Ishikawa (cell line): ENCODE data around the gene LTF.

ENCODE experiments used
- CEBPB ChIP-seq: IDR thresholded peaks from 2 replicates; pipeline ENCODE4 v1.6.1; 2012
- CREB1 ChIP-seq: IDR thresholded peaks from 2 replicates; pipeline ENCODE4 v1.6.1; 2012; ENCODE audit warnings: low read depth
- EGR1 ChIP-seq: IDR thresholded peaks from 2 replicates; pipeline ENCODE4 v1.6.1; 2012
- EP300 ChIP-seq: IDR thresholded peaks from 2 replicates; pipeline ENCODE4 v1.6.1; 2012; ENCODE audit warnings: borderline replicate concordance
- FOXM1 ChIP-seq: IDR thresholded peaks from 2 replicates; pipeline ENCODE4 v1.6.1; 2012; ENCODE audit warnings: low read depth, borderline replicate concordance
- NFIC ChIP-seq: IDR thresholded peaks from 2 replicates; pipeline ENCODE4 v1.6.1; 2012
- RAD21 ChIP-seq: IDR thresholded peaks from 2 replicates; pipeline ENCODE4 v1.6.1; 2012; ENCODE audit warnings: low read depth
- TAF1 ChIP-seq: IDR thresholded peaks from 2 replicates; pipeline ENCODE4 v1.6.1; 2012; ENCODE audit warnings: low read depth, mild to moderate bottlenecking
- TEAD4 ChIP-seq: IDR thresholded peaks from 2 replicates; pipeline ENCODE4 v1.6.1; 2012
- ZBTB7A ChIP-seq: IDR thresholded peaks from 2 replicates; pipeline ENCODE4 v1.6.1; 2012; ENCODE audit warnings: low read depth
- TF ChIP-seq, protein P1 (sequence below): IDR thresholded peaks from 2 replicates; pipeline ENCODE4 v1.6.1; 2012; ENCODE audit warnings: low read depth, mild to moderate bottlenecking
- TF ChIP-seq, protein P2 (sequence below): IDR thresholded peaks from 2 replicates; pipeline ENCODE4 v1.6.1; 2012
- TF ChIP-seq, protein P3 (sequence below): IDR thresholded peaks from 2 replicates; pipeline ENCODE4 v1.6.1; 2012

DNA sequence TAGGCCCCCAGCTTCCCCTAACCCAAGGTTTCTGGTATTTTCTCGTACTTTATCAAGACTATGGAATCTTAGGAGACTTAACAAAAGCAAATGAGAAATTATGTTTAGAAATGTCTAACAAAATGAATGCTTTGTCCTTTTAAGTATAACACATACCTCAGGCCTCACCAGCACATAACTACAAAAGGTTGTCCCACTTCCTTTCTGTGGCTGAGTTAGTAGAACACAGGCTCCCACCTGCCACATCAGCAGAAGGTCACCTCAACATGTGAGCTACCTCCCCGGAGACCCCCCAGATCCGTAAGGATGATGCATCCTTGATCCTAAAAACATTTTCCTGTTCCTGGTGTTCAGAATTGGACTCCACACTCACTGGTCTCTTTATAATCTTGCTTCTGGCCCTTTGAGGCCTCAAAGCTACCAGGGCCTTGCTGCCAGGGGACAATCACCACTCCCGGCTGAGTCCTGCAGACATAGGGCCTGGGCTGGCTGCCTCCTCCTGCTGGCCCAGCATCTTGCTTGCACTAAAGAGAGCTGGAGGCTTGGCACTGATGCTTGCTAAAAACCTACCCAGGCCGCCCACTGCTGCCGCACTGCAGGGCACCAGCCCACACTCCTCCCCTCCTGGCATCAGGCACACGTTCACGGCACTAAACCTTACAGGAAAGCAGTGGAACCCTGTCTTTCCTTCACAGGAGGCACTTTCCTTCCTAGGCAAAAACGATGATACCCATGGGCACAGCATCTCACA is 54.8 kb downstream of the LTF start:
- no peak for TF ChIP-seq TAF1
- no peak for TF ChIP-seq NFIC
- TF ChIP-seq EP300, result no peak
- no peak for TF ChIP-seq RAD21
- TF ChIP-seq CEBPB, result no peak
- no peak for TF ChIP-seq FOXM1
- no peak for TF ChIP-seq TEAD4
- TF ChIP-seq, protein P1, sequence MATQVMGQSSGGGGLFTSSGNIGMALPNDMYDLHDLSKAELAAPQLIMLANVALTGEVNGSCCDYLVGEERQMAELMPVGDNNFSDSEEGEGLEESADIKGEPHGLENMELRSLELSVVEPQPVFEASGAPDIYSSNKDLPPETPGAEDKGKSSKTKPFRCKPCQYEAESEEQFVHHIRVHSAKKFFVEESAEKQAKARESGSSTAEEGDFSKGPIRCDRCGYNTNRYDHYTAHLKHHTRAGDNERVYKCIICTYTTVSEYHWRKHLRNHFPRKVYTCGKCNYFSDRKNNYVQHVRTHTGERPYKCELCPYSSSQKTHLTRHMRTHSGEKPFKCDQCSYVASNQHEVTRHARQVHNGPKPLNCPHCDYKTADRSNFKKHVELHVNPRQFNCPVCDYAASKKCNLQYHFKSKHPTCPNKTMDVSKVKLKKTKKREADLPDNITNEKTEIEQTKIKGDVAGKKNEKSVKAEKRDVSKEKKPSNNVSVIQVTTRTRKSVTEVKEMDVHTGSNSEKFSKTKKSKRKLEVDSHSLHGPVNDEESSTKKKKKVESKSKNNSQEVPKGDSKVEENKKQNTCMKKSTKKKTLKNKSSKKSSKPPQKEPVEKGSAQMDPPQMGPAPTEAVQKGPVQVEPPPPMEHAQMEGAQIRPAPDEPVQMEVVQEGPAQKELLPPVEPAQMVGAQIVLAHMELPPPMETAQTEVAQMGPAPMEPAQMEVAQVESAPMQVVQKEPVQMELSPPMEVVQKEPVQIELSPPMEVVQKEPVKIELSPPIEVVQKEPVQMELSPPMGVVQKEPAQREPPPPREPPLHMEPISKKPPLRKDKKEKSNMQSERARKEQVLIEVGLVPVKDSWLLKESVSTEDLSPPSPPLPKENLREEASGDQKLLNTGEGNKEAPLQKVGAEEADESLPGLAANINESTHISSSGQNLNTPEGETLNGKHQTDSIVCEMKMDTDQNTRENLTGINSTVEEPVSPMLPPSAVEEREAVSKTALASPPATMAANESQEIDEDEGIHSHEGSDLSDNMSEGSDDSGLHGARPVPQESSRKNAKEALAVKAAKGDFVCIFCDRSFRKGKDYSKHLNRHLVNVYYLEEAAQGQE, result no peak
- TF ChIP-seq, protein P2, sequence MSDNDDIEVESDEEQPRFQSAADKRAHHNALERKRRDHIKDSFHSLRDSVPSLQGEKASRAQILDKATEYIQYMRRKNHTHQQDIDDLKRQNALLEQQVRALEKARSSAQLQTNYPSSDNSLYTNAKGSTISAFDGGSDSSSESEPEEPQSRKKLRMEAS, result no peak
- TF ChIP-seq CREB1, result no peak
- no peak for TF ChIP-seq EGR1
- no peak for TF ChIP-seq ZBTB7A
- TF ChIP-seq, protein P3, sequence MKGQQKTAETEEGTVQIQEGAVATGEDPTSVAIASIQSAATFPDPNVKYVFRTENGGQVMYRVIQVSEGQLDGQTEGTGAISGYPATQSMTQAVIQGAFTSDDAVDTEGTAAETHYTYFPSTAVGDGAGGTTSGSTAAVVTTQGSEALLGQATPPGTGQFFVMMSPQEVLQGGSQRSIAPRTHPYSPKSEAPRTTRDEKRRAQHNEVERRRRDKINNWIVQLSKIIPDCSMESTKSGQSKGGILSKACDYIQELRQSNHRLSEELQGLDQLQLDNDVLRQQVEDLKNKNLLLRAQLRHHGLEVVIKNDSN, result no peak
